ENCODE measurements around the gene GPR156. TPM values are rescaled to one million over a fixed set of nuclear protein-coding genes. Genes with fewer than 3 reads are reported as not detected.

Gene GPR156
- total RNA-seq, 4 donors from 2014 or later = 0.21 to 2.1 (median 0.50) TPM

DNA sequence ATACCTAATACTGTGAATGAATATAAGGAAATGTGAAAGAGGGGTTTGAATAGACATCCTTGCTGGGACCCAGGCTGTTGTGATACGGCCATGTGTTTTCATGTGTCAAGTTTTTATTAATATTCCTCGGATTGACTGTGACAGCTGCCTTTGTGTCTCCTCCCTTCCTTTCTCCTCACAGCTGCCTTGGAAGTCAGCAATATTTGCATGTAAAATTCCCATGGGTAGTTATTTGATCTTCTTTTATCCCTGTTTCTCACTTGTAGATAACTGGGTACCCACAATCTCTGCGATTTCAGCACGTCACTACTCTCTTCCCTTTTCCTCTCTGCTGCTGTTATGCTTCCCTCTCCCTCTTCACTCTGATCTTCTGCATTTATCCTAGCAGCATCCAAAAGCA, 9.4 kb downstream of the GPR156 start:
- Histone ChIP-seq H3K4me3 (no peak overlapping the region), H3K4me1 (no peaks in the 10 kb centered on the region), H3K27me3 (no peaks in the 10 kb centered on the region), H3K9me3 (no peaks in the 10 kb centered on the region), H3K36me3 (no peaks in the 10 kb centered on the region), H3K27ac (no peak overlapping the region)
- TF ChIP-seq, protein P1, sequence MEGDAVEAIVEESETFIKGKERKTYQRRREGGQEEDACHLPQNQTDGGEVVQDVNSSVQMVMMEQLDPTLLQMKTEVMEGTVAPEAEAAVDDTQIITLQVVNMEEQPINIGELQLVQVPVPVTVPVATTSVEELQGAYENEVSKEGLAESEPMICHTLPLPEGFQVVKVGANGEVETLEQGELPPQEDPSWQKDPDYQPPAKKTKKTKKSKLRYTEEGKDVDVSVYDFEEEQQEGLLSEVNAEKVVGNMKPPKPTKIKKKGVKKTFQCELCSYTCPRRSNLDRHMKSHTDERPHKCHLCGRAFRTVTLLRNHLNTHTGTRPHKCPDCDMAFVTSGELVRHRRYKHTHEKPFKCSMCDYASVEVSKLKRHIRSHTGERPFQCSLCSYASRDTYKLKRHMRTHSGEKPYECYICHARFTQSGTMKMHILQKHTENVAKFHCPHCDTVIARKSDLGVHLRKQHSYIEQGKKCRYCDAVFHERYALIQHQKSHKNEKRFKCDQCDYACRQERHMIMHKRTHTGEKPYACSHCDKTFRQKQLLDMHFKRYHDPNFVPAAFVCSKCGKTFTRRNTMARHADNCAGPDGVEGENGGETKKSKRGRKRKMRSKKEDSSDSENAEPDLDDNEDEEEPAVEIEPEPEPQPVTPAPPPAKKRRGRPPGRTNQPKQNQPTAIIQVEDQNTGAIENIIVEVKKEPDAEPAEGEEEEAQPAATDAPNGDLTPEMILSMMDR (IDR thresholded peaks at IDR 0.05) = no peak
- no peak for TF ChIP-seq EP300 (IDR thresholded peaks at IDR 0.05)
- no peak for TF ChIP-seq POLR2A (IDR thresholded peaks at IDR 0.05)
- no peak for DNase-seq (ENCODE audit: low spot score in 2 of 2)
- WGBS, 2 donors = 48 to 51% methylated on average over 4 of the region's 4 CpGs

DNA sequence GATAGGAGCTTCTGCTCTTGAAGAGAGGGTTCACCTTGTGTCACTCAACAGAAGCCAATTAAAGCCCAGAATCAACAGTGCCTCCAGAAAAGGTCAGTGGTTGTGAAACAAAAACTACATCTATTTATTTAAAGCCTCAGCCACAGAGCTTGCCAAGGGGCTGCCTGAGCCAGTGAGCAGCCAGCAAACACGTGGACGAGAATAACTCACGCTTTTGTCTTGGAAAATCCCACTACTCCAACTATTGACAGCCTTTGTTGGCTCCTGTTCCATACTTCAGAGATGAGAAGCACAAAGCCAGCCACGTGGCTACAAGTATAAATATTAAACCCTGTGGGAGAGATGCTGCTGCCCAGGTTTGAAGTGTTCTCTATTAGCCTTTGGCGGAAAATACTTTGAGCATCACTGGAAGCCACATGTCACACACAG, 10.3 kb downstream of the GPR156 start:
- TF ChIP-seq, protein P1 (IDR thresholded peaks at IDR 0.05) = no peak
- TF ChIP-seq POLR2A (IDR thresholded peaks at IDR 0.05) (no peak), EP300 (IDR thresholded peaks at IDR 0.05) (no peak)
- Histone ChIP-seq H3K4me3 (no peak overlapping the region), H3K27ac (no peak overlapping the region), H3K4me1 (no peaks in the 10 kb centered on the region), H3K36me3 (no peaks in the 10 kb centered on the region), H3K27me3 (no peaks in the 10 kb centered on the region), H3K9me3 (no peaks in the 10 kb centered on the region)
- no peak for DNase-seq (ENCODE audit: low spot score in 2 of 2)
- WGBS, 2 donors = 30 to 37% methylated on average over 5 of the region's 5 CpGs

DNA sequence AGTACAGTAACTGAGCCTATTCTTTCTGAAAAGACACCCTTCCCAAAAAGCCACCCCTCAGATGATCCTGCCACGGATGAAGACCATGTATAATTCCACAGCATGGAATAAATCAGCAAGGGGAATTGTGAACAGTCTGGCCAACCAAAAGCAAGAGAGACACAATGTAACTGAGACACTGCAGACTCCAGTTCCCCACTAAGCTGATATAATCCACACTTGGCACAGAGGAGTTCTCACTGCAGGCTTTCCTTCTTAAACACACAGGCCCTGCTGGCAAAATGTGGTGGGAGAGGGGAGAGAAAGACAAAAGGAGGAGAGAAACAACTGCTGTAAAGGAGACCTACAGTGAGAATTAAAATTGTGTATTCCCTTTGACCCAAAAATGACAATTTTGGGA, 12.7 kb downstream of the GPR156 start:
- Histone ChIP-seq H3K27ac (no peak overlapping the region), H3K4me3 (no peak overlapping the region), H3K27me3 (no peaks in the 10 kb centered on the region), H3K9me3 (no peaks in the 10 kb centered on the region), H3K4me1 (no peaks in the 10 kb centered on the region), H3K36me3 (no peaks in the 10 kb centered on the region)
- TF ChIP-seq EP300 (IDR thresholded peaks at IDR 0.05) (no peak), POLR2A (IDR thresholded peaks at IDR 0.05) (no peak)
- 30 to 59% methylated on average over 1 of the region's 1 CpG for WGBS, 2 donors
- no peak for DNase-seq (ENCODE audit: low spot score in 2 of 2)

DNA sequence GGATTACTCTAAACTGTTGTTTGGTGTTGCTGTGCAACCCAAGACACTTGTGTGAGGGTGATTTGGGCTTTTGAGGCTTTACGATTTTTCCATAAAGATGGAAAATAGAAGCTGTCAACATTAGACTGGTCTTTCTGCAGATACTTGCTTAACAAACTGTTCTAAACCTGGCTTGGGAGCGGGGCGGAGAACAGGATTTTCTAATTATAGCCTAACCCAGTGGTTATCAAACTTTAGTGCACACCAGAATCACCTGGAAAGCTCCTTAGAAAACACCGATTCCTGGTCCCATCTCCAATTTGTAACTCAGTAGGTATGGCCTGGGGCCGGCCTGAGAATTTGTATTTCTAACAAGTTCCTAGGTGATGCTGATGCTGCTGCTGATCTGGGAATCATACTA, 19.0 kb downstream of the GPR156 start:
- H3K9me3 ChIP-seq = no peaks in the 10 kb centered on the region
- WGBS, 2 donors = 70 to 76% methylated on average over 5 of the region's 5 CpGs
- no peak for DNase-seq (ENCODE audit: low spot score in 2 of 2)
- no peak overlapping the region for H3K27ac ChIP-seq
- TF ChIP-seq, protein P1 (IDR thresholded peaks at IDR 0.05) = no peak
- TF ChIP-seq POLR2A (IDR thresholded peaks at IDR 0.05) = no peak
- TF ChIP-seq EP300 (IDR thresholded peaks at IDR 0.05) = no peak
- no peak overlapping the region for H3K4me3 ChIP-seq
- no peaks in the 10 kb centered on the region for H3K27me3 ChIP-seq
- H3K4me1 ChIP-seq = no peaks in the 10 kb centered on the region
- no peaks in the 10 kb centered on the region for H3K36me3 ChIP-seq

DNA sequence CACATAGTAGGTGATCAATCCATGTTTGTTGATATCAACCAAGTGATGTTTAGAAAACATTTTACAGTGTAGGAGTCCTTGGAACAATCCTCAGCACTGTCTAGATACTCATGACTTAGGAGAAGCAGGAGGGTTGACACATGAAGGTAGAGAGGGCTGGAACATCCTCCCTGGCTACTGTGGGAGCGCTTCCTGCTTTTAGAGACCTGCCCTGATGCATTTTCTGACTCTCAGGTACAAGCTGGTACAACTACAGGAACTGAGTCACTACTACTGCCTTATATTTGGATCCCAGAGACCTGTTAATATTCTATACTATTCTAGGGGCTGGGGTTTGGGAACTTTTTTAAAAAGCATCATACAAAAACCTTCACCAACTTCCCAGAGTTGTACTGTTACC, 20.1 kb downstream of the GPR156 start:
- H3K9me3 ChIP-seq = no peaks in the 10 kb centered on the region
- H3K27me3 ChIP-seq = no peaks in the 10 kb centered on the region
- H3K4me1 ChIP-seq = no peaks in the 10 kb centered on the region
- no peak overlapping the region for H3K27ac ChIP-seq
- H3K4me3 ChIP-seq = no peak overlapping the region
- TF ChIP-seq, protein P1 (IDR thresholded peaks at IDR 0.05) = no peak
- TF ChIP-seq POLR2A (IDR thresholded peaks at IDR 0.05) = no peak
- no peak for TF ChIP-seq EP300 (IDR thresholded peaks at IDR 0.05)
- WGBS, 2 donors = 91 to 100% methylated on average over 1 of the region's 1 CpG
- H3K36me3 ChIP-seq = no peaks in the 10 kb centered on the region
- no peak for DNase-seq (ENCODE audit: low spot score in 2 of 2)

DNA sequence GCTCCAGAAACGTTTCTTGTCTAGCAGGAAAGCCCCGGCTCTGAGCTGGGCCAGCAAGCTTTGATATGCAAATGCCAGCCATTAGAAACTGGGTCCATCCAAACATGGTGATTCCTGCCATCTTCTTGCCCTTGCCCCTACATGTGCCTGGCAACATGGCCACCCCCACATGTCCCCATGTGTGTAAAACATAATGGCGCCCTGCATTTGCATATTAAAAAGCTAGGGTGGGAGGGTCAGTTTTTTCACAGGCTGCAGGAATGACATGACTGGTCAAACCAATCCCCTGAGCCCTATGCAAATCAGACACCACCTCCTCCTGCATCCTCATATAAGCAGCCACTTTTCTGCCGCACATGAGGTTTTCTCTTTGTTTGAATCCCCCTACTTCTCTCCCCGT, 21.2 kb downstream of the GPR156 start:
- Histone ChIP-seq H3K27ac (no peak overlapping the region), H3K9me3 (peaks cover 0 to 5% (median 0%) of the 10 kb centered on the region in 4 donors), H3K36me3 (no peaks in the 10 kb centered on the region), H3K27me3 (no peaks in the 10 kb centered on the region), H3K4me1 (no peaks in the 10 kb centered on the region), H3K4me3 (no peak overlapping the region)
- WGBS, 2 donors = 61 to 64% methylated on average over 5 of the region's 5 CpGs
- no peak for DNase-seq (ENCODE audit: low spot score in 2 of 2)
- no peak for TF ChIP-seq POLR2A (IDR thresholded peaks at IDR 0.05)
- no peak for TF ChIP-seq EP300 (IDR thresholded peaks at IDR 0.05)
- TF ChIP-seq, protein P1 (IDR thresholded peaks at IDR 0.05) = no peak

Measured in tibial nerve (tissue), 4 donors.